Measurements from ENCODE around the gene TRAPPC3. TPM values are rescaled to one million over a fixed set of nuclear protein-coding genes. Genes with fewer than 3 reads are reported as not detected.

Gene TRAPPC3
- total RNA-seq, 1 donor from 2014 or later = 63.1 TPM

GRCh38 chr1:36151134-36151844 is 2.0 kb upstream of the TRAPPC3 start:
- intact Hi-C loops (cut with DNase I) = no loop called here
- H3K4me3 ChIP-seq = no peak overlapping the region
- peaks cover 51% of the 10 kb centered on the region for H3K4me1 ChIP-seq

GRCh38 chr1:36150296-36151133 is 1.2 kb upstream of the TRAPPC3 start:
- Histone ChIP-seq H3K4me3 (peak overlapping the region; percentile 33), H3K36me3 (no peaks in the 10 kb centered on the region), H3K27ac (peak overlapping the region; percentile 98), H3K4me1 (peaks cover 51% of the 10 kb centered on the region), H3K9me3 (no peaks in the 10 kb centered on the region), H3K27me3 (no peaks in the 10 kb centered on the region)
- TF ChIP-seq CTCF (IDR thresholded peaks at IDR 0.05) = no peak
- ATAC-seq = peak; percentile 82
- DNase-seq = peak; percentile 95
- intact Hi-C loops (cut with DNase I) = no loop called here

More at GRCh38 chr1:36151134-36151844, 2.0 kb upstream of the TRAPPC3 start:
- TF ChIP-seq CTCF (IDR thresholded peaks at IDR 0.05) = no peak
- no peaks in the 10 kb centered on the region for H3K36me3 ChIP-seq
- H3K27me3 ChIP-seq = no peaks in the 10 kb centered on the region
- H3K27ac ChIP-seq = peak overlapping the region; percentile 98
- ATAC-seq (no peak), DNase-seq (no peak)
- no peaks in the 10 kb centered on the region for H3K9me3 ChIP-seq

GRCh38 chr1:36149973-36150295 is 648 bp upstream of the TRAPPC3 start:
- Histone ChIP-seq H3K4me3 (peak overlapping the region; percentile 33), H3K27ac (peak overlapping the region; percentile 98), H3K9me3 (no peaks in the 10 kb centered on the region), H3K36me3 (no peaks in the 10 kb centered on the region), H3K27me3 (no peaks in the 10 kb centered on the region), H3K4me1 (peaks cover 46% of the 10 kb centered on the region)
- DNase-seq (no peak), ATAC-seq (no peak)
- no peak for TF ChIP-seq CTCF (IDR thresholded peaks at IDR 0.05)
- intact Hi-C loops (cut with DNase I) = no loop called here

- peaks cover 39% of the 10 kb centered on the region for H3K4me1 ChIP-seq
- H3K27me3 ChIP-seq = no peaks in the 10 kb centered on the region
- intact Hi-C loops (cut with DNase I) = no loop called here
- TF ChIP-seq CTCF (IDR thresholded peaks at IDR 0.05) = no peak
- no peak for ATAC-seq
- peak overlapping the region; percentile 77 for H3K4me3 ChIP-seq
- H3K9me3 ChIP-seq = no peaks in the 10 kb centered on the region
- no peak for DNase-seq
- peak overlapping the region; percentile 92 for H3K27ac ChIP-seq
- no peaks in the 10 kb centered on the region for H3K36me3 ChIP-seq
Measured at GRCh38 chr1:36148821-36149236, 457 bp downstream of the TRAPPC3 start.

- H3K27me3 ChIP-seq = no peaks in the 10 kb centered on the region
- ATAC-seq (no peak), DNase-seq (no peak)
- TF ChIP-seq CTCF (IDR thresholded peaks at IDR 0.05) = no peak
- no peaks in the 10 kb centered on the region for H3K9me3 ChIP-seq
- peaks cover 8% of the 10 kb centered on the region for H3K36me3 ChIP-seq
- H3K27ac ChIP-seq = no peak overlapping the region
- peaks cover 19% of the 10 kb centered on the region for H3K4me1 ChIP-seq
- no peak overlapping the region for H3K4me3 ChIP-seq
- intact Hi-C loops (cut with DNase I) = no loop called here
Measured at GRCh38 chr1:36144413-36144812, 4.9 kb downstream of the TRAPPC3 start.

Measured in upper lobe of right lung (tissue), 1 donor.